ENCODE measurements around the gene RC3H1. TPM values are rescaled to one million over a fixed set of nuclear protein-coding genes. Genes with fewer than 3 reads are reported as not detected.

RC3H1 gene
- total RNA-seq, 2 experiments from 2014 or later, result 38.0 to 40.4 TPM

- no peak overlapping the region for H3K4me3 Mint-ChIP-seq
- H3K27me3 ChIP-seq (ENCODE audit: control insufficient read depth in 1 of 2, insufficient read depth in 2 of 2, low read length in 2 of 2), result no peaks in the 10 kb centered on the region
- peaks cover 75% of the 10 kb centered on the region for H3K4me1 Mint-ChIP-seq (ENCODE audit: low read depth)
- H3K4me3 ChIP-seq (ENCODE audit: low read length), result no peak overlapping the region
- H3K36me3 ChIP-seq (ENCODE audit: insufficient read depth, low read length), result no peaks in the 10 kb centered on the region
- no peak for DNase-seq
- H3K9me3 Mint-ChIP-seq, result peaks cover 2% of the 10 kb centered on the region
- intact Hi-C loops (cut with DNase I, micrococcal nuclease), result no loop called here
- CTCF ChIA-PET, result no interaction called here
- no peak for TF ChIP-seq CTCF (IDR thresholded peaks at IDR 0.05)
- H3K36me3 Mint-ChIP-seq (ENCODE audit: low read depth), result peaks cover 30% of the 10 kb centered on the region
- POLR2A ChIA-PET, result no interaction called here
- no peak overlapping the region for H3K27ac ChIP-seq (ENCODE audit: low read depth in 1 of 2, low read length in 2 of 2)
- H3K27me3 Mint-ChIP-seq, result no peaks in the 10 kb centered on the region
- H3K27ac Mint-ChIP-seq, result peak overlapping the region; percentile 59
- peaks cover 9% of the 10 kb centered on the region for H3K4me1 ChIP-seq (ENCODE audit: insufficient read depth, low read length)
- no peaks in the 10 kb centered on the region for H3K9me3 ChIP-seq (ENCODE audit: control insufficient read depth in 1 of 2, insufficient read depth in 1 of 2, low read length in 2 of 2)
- ATAC-seq (ENCODE audit: poor library complexity), result no peak
Observed at GRCh38 chr1:174013864-174014418, 8.2 kb downstream of the RC3H1 start.

GRCh38 chr1:174008979-174009378 lies 13.2 kb downstream of the RC3H1 start:
- H3K4me3 ChIP-seq (ENCODE audit: low read length), result no peak overlapping the region
- Mint-ChIP-seq H3K9me3 (peaks cover 2% of the 10 kb centered on the region), H3K4me3 (no peak overlapping the region), H3K27ac (peak overlapping the region; percentile 13), H3K4me1 (ENCODE audit: low read depth) (peaks cover 78% of the 10 kb centered on the region), H3K36me3 (ENCODE audit: low read depth) (peaks cover 48% of the 10 kb centered on the region), H3K27me3 (no peaks in the 10 kb centered on the region)
- H3K9me3 ChIP-seq (ENCODE audit: control insufficient read depth in 1 of 2, insufficient read depth in 1 of 2, low read length in 2 of 2), result no peaks in the 10 kb centered on the region
- no peak for TF ChIP-seq CTCF (IDR thresholded peaks at IDR 0.05)
- peaks cover 7% of the 10 kb centered on the region for H3K4me1 ChIP-seq (ENCODE audit: insufficient read depth, low read length)
- DNase-seq, result no peak
- H3K27ac ChIP-seq (ENCODE audit: low read depth in 1 of 2, low read length in 2 of 2), result no peak overlapping the region
- POLR2A ChIA-PET, result no interaction called here
- CTCF ChIA-PET, result no interaction called here
- H3K27me3 ChIP-seq (ENCODE audit: control insufficient read depth in 1 of 2, insufficient read depth in 2 of 2, low read length in 2 of 2), result no peaks in the 10 kb centered on the region
- H3K36me3 ChIP-seq (ENCODE audit: insufficient read depth, low read length), result no peaks in the 10 kb centered on the region
- ATAC-seq (ENCODE audit: poor library complexity), result no peak
- intact Hi-C loops (cut with DNase I, micrococcal nuclease), result no loop called here

DNA sequence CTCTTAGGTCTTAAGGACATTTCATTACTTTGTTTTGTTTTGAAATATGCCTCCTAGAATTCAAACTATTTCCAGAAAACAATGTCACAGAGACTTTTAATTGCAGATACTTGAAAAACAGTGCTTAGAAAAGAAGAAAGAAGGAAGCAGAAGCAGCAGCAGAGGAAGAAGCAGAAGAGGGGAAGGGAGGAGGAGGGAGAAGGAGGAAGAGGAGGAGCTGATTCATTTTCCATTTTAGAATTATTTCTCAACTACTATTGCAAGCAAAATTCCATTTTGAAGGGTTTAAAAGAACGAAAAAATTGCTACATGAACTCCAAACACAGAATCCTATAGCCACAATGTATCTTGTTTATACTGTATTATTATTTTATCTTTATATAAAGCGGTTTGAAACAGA lies 13.9 kb downstream of the RC3H1 start:
- H3K9me3 Mint-ChIP-seq, result peaks cover 2% of the 10 kb centered on the region

More for the DNA sequence above, 13.9 kb downstream of the RC3H1 start:
- no peak overlapping the region for H3K4me3 Mint-ChIP-seq
- intact Hi-C loops (cut with DNase I, micrococcal nuclease), result no loop called here
- peaks cover 10% of the 10 kb centered on the region for H3K4me1 ChIP-seq (ENCODE audit: insufficient read depth, low read length)
- ATAC-seq (ENCODE audit: poor library complexity) (no peak), DNase-seq (no peak)
- H3K27ac ChIP-seq (ENCODE audit: low read depth in 1 of 2, low read length in 2 of 2), result no peak overlapping the region
- ChIA-PET POLR2A (no interaction called here), CTCF (no interaction called here)
- peaks cover 47% of the 10 kb centered on the region for H3K36me3 Mint-ChIP-seq (ENCODE audit: low read depth)
- no peaks in the 10 kb centered on the region for H3K27me3 ChIP-seq (ENCODE audit: control insufficient read depth in 1 of 2, insufficient read depth in 2 of 2, low read length in 2 of 2)
- peaks cover 76% of the 10 kb centered on the region for H3K4me1 Mint-ChIP-seq (ENCODE audit: low read depth)
- no peaks in the 10 kb centered on the region for H3K9me3 ChIP-seq (ENCODE audit: control insufficient read depth in 1 of 2, insufficient read depth in 1 of 2, low read length in 2 of 2)
- H3K4me3 ChIP-seq (ENCODE audit: low read length), result no peak overlapping the region
- H3K27me3 Mint-ChIP-seq, result no peaks in the 10 kb centered on the region
- H3K36me3 ChIP-seq (ENCODE audit: insufficient read depth, low read length), result no peaks in the 10 kb centered on the region
- no peak overlapping the region for H3K27ac Mint-ChIP-seq
- TF ChIP-seq CTCF (IDR thresholded peaks at IDR 0.05), result no peak
